Measurements from ENCODE around the gene MGAT5B. TPM values are rescaled to one million over a fixed set of nuclear protein-coding genes. Genes with fewer than 3 reads are reported as not detected.

Gene MGAT5B
- total RNA-seq, 2 experiments from 2014 or later: 0.19 TPM; not detected in 1

DNA sequence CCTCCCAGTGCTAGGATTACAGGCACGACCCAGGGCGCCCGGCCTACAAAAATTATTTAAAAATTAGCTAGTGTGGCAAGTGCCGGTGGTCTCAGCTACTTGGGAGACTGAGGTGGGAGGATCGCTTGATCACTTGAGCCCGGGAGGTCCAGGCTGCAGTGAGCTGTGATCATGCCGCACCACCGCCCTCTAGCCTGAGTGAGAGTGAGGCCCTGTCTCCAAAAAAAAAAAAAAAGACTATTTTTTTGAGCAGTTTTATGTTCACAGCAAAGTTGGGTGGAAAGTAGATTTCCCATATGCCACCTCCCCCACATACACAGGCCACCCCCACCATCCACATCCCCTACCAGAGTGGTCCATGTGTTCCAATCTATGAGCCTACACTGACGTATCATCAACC is 84.9 kb downstream of the MGAT5B start:
- Mint-ChIP-seq H3K4me3 (no peak overlapping the region), H3K36me3 (ENCODE audit: low read depth) (no peaks in the 10 kb centered on the region), H3K27ac (no peak overlapping the region), H3K27me3 (ENCODE audit: low read depth) (no peaks in the 10 kb centered on the region), H3K4me1 (ENCODE audit: low read depth) (no peaks in the 10 kb centered on the region), H3K9me3 (no peaks in the 10 kb centered on the region)
- intact Hi-C loops (cut with micrococcal nuclease): no loop called here
- no peak for DNase-seq
- CTCF ChIA-PET: no interaction called here

DNA sequence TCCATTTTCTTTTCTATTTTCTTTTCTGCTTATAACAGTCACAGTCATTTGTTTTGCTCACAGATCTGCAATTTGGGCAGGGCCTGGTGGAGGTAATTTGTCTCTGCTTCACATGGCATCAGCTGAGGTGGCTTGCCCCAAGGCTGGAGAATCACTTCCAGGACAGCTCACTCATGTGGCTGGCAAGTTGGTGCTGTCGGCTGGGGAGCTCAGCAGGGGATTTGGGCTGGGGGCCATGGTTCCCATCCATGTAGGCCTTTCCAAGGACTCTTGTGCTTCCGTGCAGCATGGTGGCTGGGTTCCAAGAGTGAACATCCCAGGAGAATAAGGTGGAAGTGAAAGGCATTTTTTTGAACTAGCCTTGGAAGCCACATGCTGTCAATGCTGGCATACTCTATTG is 85.7 kb downstream of the MGAT5B start:
- intact Hi-C loops (cut with micrococcal nuclease): no loop called here
- H3K36me3 Mint-ChIP-seq (ENCODE audit: low read depth): no peaks in the 10 kb centered on the region
- DNase-seq: no peak

DNA sequence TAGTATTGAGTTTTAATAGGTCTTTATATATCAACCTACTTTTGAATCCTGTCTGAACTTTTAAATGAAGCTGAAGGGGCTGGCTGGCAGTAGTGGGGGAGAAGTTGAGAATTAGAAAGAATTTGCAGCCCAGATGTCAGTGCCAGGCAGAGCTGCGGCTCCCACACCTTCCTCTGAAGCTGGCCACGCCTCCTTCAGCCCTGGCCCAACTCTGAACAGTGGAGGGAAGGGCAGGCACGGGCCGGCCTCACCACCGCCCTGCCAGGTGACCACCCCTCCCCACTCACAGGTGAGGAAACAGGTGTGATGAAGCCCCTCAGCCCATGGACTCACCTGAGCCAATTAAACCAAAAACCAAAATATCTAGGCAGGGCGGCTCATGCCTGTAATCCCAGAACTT is 87.0 kb downstream of the MGAT5B start:
- Mint-ChIP-seq H3K4me3 (no peak overlapping the region), H3K4me1 (ENCODE audit: low read depth) (no peaks in the 10 kb centered on the region), H3K27me3 (ENCODE audit: low read depth) (no peaks in the 10 kb centered on the region), H3K9me3 (no peaks in the 10 kb centered on the region), H3K36me3 (ENCODE audit: low read depth) (no peaks in the 10 kb centered on the region), H3K27ac (no peak overlapping the region)
- CTCF ChIA-PET: interaction anchor here (1.4 kb wide), 1 partner anchor 16 kb away, joined by 4 read pairs; no protein-coding TSS in a partner anchor
- DNase-seq: no peak
- intact Hi-C loops (cut with micrococcal nuclease): no loop called here

More for the DNA sequence above, 85.7 kb downstream of the MGAT5B start:
- CTCF ChIA-PET: interaction anchor here (0.6 to 1.4 kb wide), 2 partner anchors 11 to 15 kb away, joined by 3 to 4 read pairs; no protein-coding TSS in a partner anchor
- no peak overlapping the region for H3K27ac Mint-ChIP-seq
- H3K9me3 Mint-ChIP-seq: no peaks in the 10 kb centered on the region
- no peaks in the 10 kb centered on the region for H3K4me1 Mint-ChIP-seq (ENCODE audit: low read depth)
- no peaks in the 10 kb centered on the region for H3K27me3 Mint-ChIP-seq (ENCODE audit: low read depth)
- H3K4me3 Mint-ChIP-seq: no peak overlapping the region

DNA sequence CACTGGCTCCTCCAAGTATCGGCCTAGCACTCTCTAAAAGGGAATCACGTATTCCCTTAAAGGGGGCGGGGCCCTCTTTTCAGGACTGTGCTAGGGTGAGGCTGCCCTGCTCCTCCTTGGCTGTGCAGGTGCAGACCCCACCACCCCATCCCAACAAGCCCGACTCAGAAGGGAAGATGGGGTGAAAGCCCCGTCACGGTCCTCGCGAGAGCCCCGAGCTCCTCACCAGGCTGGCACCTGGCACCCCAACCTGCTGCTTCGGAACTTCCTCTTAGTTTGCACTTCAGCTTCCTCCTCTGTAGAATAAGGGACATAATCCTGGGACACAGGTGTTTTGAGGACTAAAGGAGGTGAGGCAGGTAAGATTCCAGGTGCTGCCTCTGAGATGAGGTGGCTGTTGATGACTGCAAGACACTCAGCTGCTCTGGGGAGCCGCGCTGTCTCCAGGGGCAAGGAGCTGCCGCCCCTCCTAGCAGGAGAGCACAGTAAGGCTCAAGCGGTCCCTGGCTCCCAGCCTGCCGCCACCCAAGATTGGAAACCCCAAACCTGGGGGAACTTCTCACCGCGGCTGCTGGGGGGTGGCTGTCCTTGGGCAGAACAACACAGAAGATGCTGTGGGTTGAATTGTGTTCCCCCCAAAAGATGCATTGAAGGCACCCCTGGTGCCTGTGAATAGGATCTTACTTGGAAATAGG is 88.8 kb downstream of the MGAT5B start:
- H3K27ac Mint-ChIP-seq: no peak overlapping the region
- intact Hi-C loops (cut with micrococcal nuclease): no loop called here
- no peaks in the 10 kb centered on the region for H3K9me3 Mint-ChIP-seq
- H3K27me3 Mint-ChIP-seq (ENCODE audit: low read depth): no peaks in the 10 kb centered on the region
- CTCF ChIA-PET: no interaction called here
- H3K4me1 Mint-ChIP-seq (ENCODE audit: low read depth): no peaks in the 10 kb centered on the region
- no peak for DNase-seq
- no peaks in the 10 kb centered on the region for H3K36me3 Mint-ChIP-seq (ENCODE audit: low read depth)
- no peak overlapping the region for H3K4me3 Mint-ChIP-seq

DNA sequence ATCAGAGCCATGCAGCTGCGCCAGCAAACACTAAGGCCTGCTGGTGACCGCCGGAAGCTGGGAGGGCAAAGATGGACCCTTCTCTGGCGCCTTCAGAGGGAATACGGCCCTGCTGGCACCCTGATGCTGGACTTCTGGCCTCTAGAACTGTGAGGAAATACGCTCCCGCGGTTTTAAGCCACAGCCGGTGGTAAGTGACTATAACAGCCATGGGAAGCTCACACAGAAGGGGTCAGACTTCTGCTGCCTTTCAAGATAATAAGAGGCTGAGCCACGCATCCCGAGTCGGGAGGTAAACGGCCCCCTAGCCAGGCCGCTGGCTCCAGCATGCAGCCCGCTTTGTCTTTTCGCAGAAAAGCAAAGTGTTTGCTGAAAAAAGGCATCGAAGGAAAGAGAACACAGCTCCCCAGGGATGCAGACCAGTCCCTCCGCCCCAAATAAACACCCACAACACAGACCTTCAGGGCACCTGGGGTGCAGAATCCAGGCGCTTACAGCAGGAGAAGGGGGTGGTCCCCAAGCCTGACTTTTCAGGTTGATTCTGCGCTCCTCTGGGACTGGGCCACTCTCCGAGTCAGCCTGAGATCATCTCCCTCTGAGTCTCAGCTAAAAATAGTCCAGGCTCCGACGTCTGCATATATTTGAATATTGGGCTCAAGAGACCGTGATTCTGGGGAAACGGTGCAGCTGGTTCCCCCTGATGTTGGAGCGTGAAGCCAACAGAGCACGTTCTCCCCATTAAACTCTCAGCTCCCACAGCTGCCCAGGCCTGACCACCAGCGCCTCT is 89.7 kb downstream of the MGAT5B start:
- CTCF ChIA-PET: no interaction called here
- Mint-ChIP-seq H3K27ac (no peak overlapping the region), H3K27me3 (ENCODE audit: low read depth) (no peaks in the 10 kb centered on the region), H3K36me3 (ENCODE audit: low read depth) (no peaks in the 10 kb centered on the region), H3K4me1 (ENCODE audit: low read depth) (no peaks in the 10 kb centered on the region), H3K4me3 (no peak overlapping the region), H3K9me3 (no peaks in the 10 kb centered on the region)
- intact Hi-C loops (cut with micrococcal nuclease): no loop called here
- no peak for DNase-seq

DNA sequence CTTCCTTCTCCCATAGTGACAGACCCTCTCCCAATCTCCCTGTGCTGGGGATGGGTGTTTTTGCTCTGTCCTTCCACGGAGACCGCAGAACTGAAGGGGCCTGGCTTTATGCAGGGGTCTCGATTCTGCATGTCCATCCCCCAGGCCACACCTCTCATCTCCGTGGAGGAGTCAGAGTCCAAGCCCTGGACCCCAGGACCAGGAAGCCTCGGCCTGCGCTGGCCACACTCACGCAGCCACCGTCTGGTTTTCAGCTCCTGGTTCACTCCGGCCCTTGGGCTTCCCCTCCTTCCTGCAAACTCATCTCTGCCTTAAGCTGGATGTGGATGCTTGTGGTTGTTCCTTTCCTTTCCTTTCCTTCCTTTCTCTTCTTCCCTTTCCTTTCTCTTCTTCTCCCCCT is 90.8 kb downstream of the MGAT5B start:
- no peak for DNase-seq
- H3K36me3 Mint-ChIP-seq (ENCODE audit: low read depth): no peaks in the 10 kb centered on the region
- CTCF ChIA-PET: no interaction called here
- intact Hi-C loops (cut with micrococcal nuclease): no loop called here
- no peak overlapping the region for H3K27ac Mint-ChIP-seq
- H3K4me3 Mint-ChIP-seq: no peak overlapping the region
- no peaks in the 10 kb centered on the region for H3K27me3 Mint-ChIP-seq (ENCODE audit: low read depth)
- no peaks in the 10 kb centered on the region for H3K4me1 Mint-ChIP-seq (ENCODE audit: low read depth)
- no peaks in the 10 kb centered on the region for H3K9me3 Mint-ChIP-seq

DNA sequence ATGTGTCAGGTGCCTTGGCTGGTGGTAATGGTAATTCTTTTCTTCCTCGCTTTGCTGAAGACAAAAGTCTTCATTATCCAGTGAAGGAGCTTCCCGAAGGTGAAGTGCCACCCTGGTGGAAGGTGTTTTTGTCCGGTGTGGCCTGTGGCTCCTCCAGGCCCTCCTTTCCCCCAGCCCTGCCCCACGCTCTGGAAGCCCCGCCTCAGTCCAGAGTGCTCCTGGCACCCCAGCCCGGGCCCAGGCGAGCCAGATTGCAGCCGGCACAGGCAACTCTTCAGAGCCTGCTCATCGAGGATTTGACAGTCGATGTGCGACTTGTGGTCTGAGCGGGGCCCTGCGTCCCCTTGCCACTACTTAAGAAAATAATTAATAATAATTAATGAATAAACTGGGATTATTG is 93.7 kb downstream of the MGAT5B start:
- DNase-seq: no peak
- intact Hi-C loops (cut with micrococcal nuclease): no loop called here
- Mint-ChIP-seq H3K4me1 (ENCODE audit: low read depth) (no peaks in the 10 kb centered on the region), H3K36me3 (ENCODE audit: low read depth) (no peaks in the 10 kb centered on the region), H3K9me3 (no peaks in the 10 kb centered on the region), H3K4me3 (no peak overlapping the region), H3K27me3 (ENCODE audit: low read depth) (no peaks in the 10 kb centered on the region), H3K27ac (no peak overlapping the region)
- CTCF ChIA-PET: no interaction called here

DNA sequence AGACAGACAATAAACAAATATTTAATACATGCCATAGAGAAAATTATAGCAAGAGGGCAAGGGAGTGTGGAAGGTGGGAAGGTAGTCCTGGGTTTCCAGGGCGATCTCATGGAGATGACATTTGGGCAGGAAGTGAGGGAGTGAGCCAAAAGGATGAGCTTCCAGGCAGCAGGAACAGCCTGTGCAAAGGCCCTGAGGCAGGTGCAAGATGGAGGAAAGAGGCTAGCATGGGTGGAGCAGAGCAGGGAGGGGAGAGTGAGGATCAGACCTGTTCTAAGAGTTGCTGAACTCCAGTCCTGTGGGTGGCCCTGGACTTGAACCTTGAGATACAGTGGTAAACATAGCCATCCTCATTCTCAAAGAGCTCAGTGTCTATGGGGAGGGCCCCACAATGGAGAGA is 94.7 kb downstream of the MGAT5B start:
- H3K4me1 Mint-ChIP-seq (ENCODE audit: low read depth): no peaks in the 10 kb centered on the region
- H3K27ac Mint-ChIP-seq: no peak overlapping the region
- intact Hi-C loops (cut with micrococcal nuclease): no loop called here
- no peaks in the 10 kb centered on the region for H3K27me3 Mint-ChIP-seq (ENCODE audit: low read depth)
- CTCF ChIA-PET: no interaction called here
- H3K4me3 Mint-ChIP-seq: no peak overlapping the region
- H3K9me3 Mint-ChIP-seq: no peaks in the 10 kb centered on the region
- DNase-seq: no peak
- H3K36me3 Mint-ChIP-seq (ENCODE audit: low read depth): no peaks in the 10 kb centered on the region

DNA sequence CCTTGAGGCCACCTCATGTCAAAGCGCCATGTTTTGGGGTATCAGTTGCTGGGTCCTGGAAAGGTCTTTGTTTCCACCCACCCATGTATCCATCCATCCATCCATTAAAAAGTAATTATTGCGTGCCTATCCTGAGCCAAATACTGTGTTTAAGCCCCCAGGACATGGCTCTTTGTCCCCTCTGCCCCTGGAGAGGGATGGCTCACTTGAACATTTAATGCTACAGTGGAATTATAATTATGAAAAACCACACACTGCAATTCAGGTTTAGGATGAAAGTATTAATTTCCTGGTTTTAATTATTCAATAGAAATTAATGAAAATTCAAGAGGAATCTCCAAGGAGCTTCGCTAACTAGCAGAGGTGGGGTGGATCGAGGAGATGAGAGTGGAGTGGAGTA is 97.8 kb downstream of the MGAT5B start:
- Mint-ChIP-seq H3K9me3 (no peaks in the 10 kb centered on the region), H3K4me1 (ENCODE audit: low read depth) (peaks cover 14% of the 10 kb centered on the region), H3K4me3 (no peak overlapping the region), H3K27ac (no peak overlapping the region), H3K27me3 (ENCODE audit: low read depth) (peaks cover 2% of the 10 kb centered on the region), H3K36me3 (ENCODE audit: low read depth) (no peaks in the 10 kb centered on the region)
- no peak for DNase-seq
- intact Hi-C loops (cut with micrococcal nuclease): no loop called here
- CTCF ChIA-PET: interaction anchor here (1.0 kb wide), 1 partner anchor 119 kb away, joined by 3 read pairs; no protein-coding TSS in a partner anchor

DNA sequence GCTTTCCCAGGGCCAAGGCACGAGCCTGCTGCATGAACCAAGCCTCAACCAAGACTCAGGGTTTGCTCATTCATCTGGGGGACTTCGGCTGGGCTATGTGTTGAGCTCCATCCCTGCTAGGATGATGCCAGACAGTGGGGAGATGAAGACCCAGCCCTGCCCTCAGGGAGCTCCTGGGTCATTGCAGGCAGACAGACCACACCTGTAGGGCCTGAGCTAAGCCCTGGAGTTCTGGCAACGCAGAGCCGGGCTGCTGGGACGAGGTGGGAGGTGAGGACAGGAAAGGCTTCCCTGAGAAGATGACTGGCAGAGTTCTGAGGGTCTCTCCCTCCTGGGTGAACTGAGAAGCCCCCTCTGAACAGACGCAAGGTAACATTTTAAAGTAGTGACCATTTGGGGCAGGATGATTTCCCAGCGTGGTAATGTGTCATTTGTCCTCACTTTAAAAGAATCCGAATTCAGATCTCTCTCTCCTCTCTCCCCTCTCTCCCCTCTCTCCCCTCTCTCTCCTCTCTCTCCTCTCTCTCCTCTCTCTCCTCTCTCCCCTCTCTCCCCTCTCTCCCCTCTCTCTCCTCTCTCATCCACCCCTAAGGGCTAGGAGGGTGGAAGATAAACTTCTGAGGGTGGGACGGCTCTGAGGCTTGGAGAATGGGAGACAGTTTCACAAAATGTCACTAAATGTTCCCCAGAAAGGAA is 98.4 kb downstream of the MGAT5B start:
- H3K36me3 Mint-ChIP-seq (ENCODE audit: low read depth): no peaks in the 10 kb centered on the region
- H3K4me1 Mint-ChIP-seq (ENCODE audit: low read depth): peaks cover 14% of the 10 kb centered on the region
- no peak overlapping the region for H3K4me3 Mint-ChIP-seq
- H3K27ac Mint-ChIP-seq: no peak overlapping the region
- CTCF ChIA-PET: interaction anchor here (1.0 kb wide), 1 partner anchor 119 kb away, joined by 3 read pairs; no protein-coding TSS in a partner anchor
- no peaks in the 10 kb centered on the region for H3K9me3 Mint-ChIP-seq
- intact Hi-C loops (cut with micrococcal nuclease): no loop called here
- no peak for DNase-seq
- peaks cover 2% of the 10 kb centered on the region for H3K27me3 Mint-ChIP-seq (ENCODE audit: low read depth)

DNA sequence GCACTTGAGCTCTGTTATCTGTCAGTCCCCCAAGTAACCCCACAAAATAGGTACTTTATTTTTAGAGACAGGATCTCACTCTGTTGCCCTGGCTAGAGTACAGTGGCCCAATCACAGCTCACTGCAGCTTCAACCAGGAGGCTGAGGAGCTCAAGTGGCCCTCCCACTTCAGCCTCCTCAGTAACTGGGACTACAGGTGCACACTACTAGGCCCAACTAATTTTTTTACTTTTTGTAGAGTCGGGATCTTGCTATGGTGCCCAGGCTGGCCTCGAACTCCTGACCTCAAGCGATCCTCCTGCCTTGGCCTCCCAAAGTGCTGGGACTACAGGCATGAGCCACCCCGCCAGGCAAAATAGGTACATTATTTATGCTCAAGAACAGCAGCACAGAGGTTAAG is 99.6 kb downstream of the MGAT5B start:
- peaks cover 2% of the 10 kb centered on the region for H3K27me3 Mint-ChIP-seq (ENCODE audit: low read depth)
- no peaks in the 10 kb centered on the region for H3K9me3 Mint-ChIP-seq
- intact Hi-C loops (cut with micrococcal nuclease): no loop called here
- peaks cover 14% of the 10 kb centered on the region for H3K4me1 Mint-ChIP-seq (ENCODE audit: low read depth)
- H3K36me3 Mint-ChIP-seq (ENCODE audit: low read depth): no peaks in the 10 kb centered on the region
- no peak overlapping the region for H3K27ac Mint-ChIP-seq
- CTCF ChIA-PET: no interaction called here
- H3K4me3 Mint-ChIP-seq: no peak overlapping the region
- no peak for DNase-seq

DNA sequence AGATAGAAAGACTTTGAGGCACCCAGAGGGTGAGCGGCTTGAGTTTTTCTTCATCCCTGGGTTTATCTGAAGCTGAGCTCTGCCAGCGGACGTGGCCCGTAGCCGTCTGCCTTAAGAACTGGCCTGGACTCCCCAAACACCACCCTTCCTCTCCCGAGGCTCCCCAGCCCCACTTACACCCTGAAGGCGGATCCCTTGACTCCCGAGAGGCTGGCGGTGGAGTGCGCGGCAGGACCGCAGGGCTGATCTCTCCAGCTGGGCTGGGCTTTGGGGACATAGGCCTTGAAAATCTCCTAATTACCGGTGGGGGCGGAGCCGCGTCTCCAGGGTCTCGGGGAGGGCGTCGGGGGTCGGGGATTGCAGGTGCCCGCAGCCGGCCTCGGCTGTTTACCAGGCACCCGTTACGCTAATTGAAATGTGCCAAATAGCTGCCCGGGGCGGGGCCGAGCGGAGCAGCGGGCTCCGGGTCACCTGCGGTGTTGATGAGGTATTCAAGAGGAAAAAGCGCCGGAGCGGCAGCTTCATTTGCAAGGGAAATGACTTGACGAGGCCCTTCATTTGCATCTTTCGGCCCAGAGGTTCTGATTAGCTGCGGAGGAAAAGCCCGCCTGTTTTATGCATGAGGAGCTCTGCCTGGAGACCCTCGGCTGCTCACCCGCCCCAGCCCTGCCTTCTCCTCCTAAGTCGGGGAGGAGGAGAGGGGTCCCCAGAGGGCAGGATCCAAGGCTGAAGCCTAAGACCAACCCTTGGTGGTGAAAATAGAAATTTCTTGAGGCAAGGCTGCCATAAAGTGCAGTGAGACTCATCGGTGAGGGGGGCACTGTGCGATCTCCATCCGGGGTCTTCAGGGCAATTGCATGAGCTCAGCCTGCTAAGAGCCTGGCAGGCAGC is 100.7 kb downstream of the MGAT5B start:
- Mint-ChIP-seq H3K27me3 (ENCODE audit: low read depth) (peaks cover 2% of the 10 kb centered on the region), H3K4me3 (peak overlapping the region; percentile 65), H3K36me3 (ENCODE audit: low read depth) (no peaks in the 10 kb centered on the region), H3K9me3 (no peaks in the 10 kb centered on the region), H3K4me1 (ENCODE audit: low read depth) (peaks cover 14% of the 10 kb centered on the region), H3K27ac (no peak overlapping the region)
- intact Hi-C loops (cut with micrococcal nuclease): loop anchor here (1.0 kb wide), 1 partner anchor 29 kb away; no protein-coding TSS in a partner anchor
- CTCF ChIA-PET: interaction anchor here (0.6 to 1.5 kb wide), 3 partner anchors 43 to 187 kb away, joined by 3 to 4 read pairs (median 3); no protein-coding TSS in a partner anchor
- peak; percentile 77 for DNase-seq

All from activated naive CD4-positive, alpha-beta T cell treated with anti-CD3 and anti-CD28 coated beads for 36 hours (primary cell).